Right lobe of liver (tissue), 6 donors: ENCODE data around the gene ZNF710. TPM values are rescaled to one million over a fixed set of nuclear protein-coding genes. Genes with fewer than 3 reads are reported as not detected.

ENCODE experiments used
- ATAC-seq, 4 donors: fragments of 200-7000 bp; cut with Tn5 transposase; one replicate each; pipeline ENCODE4 v1.9.1; 2020; ENCODE audit warnings: mild to moderate bottlenecking in 4 of 4, moderate library complexity in 4 of 4
- DNase-seq, 3 donors: peaks; one replicate each; pipeline ENCODE4 v3.0.0-alpha.2; 2020
- H3K27ac ChIP-seq, 3 donors: fragments of 200-600 bp; one replicate each; pipeline ENCODE4 v1.8.0; 2022
- H3K27me3 ChIP-seq, 2 donors: fragments of 200-600 bp; one replicate each; pipeline ENCODE4 v1.8.0; 2022
- H3K36me3 ChIP-seq, 4 donors: fragments of 200-600 bp; sonication (generic) in 1 of 4; one replicate each; pipeline versions ENCODE4 v1.5.1 to v1.8.0; 2017 to 2022; ENCODE audit warnings: control low read depth in 1 of 4
- H3K4me1 ChIP-seq, 4 donors: fragments of 200-600 bp; sonication (generic) in 1 of 4; one replicate each; pipeline versions ENCODE4 v1.5.1 to v1.8.0; 2017 to 2022; ENCODE audit warnings: control low read depth in 1 of 4
- H3K4me3 ChIP-seq, 3 donors: fragments of 200-600 bp; one replicate each; pipeline ENCODE4 v1.8.0; 2022
- H3K9me3 ChIP-seq, 4 donors: fragments of 200-600 bp; sonication (generic) in 1 of 4; one replicate each; pipeline versions ENCODE4 v1.5.1 to v1.8.0; 2017 to 2022; ENCODE audit warnings: control low read depth in 1 of 4
- CTCF ChIP-seq, 4 donors: fragments of 200-600 bp in 3 of 4; fragments of 450-650 bp in 1 of 4; IDR thresholded peaks; one replicate each; pipeline versions ENCODE4 v1.5.1 to v1.8.0; 2016 to 2022; ENCODE audit warnings: antibody characterized with exemption in 4 of 4, mild to moderate bottlenecking in 2 of 4
- POLR2A ChIP-seq: fragments of 450-650 bp; IDR thresholded peaks from one replicate; pipeline ENCODE4 v1.6.1; 2017; ENCODE audit warnings: antibody characterized with exemption, mild to moderate bottlenecking
- WGBS: methylation state at CpG from one replicate; pipeline ENCODE4 v1.1.6; 2018; ENCODE audit warnings: low coverage, low lambda C conversion rate; ENCODE audit not compliant: insufficient coverage; ENCODE audit errors: missing lambda C conversion rate; 5-methylcytosine and 5-hydroxymethylcytosine counted together
- intact Hi-C, 2 donors: fragments of 100-400 bp; cut with DNase I; formaldehyde crosslinking; loops; one replicate each; pipeline versions ENCODE4 v1.11.2 to v1.14.1; 2022
- total RNA-seq, 6 experiments: library from RNA; depleted of rRNA in 2 of 6; stranded (reverse); fragments of >200 nt in 2 of 6; fragmentation: NEBNext Ultra II Directional in 3 of 6; extraction: Animal tissue kit (Norgen Biotek cat#: 25700) in 3 of 6; gene quantifications; one replicate each; pipeline versions ENCODE4 v1.1.0 to v1.2.4, GENCODE V29; 2016 to 2023
- donor health status: DM: no; HTN: yes; CAD: no.
- donor health status: DM: no; HTN: no; CAD: no.
- donor health status: DM: no; HTN: no; CAD: no.
- donor health status: DM: no; HTN: yes; CAD: no.
- donor health status: DM: no; HTN: yes; CAD: no.

The ZNF710 gene
- total RNA-seq, 6 experiments from 2014 or later, result 4.7 to 17.1 (median 7.4) TPM

GRCh38 chr15:89980896-89981295 lies 20.2 kb upstream of the ZNF710 start:
- no peaks in the 10 kb centered on the region for H3K36me3 ChIP-seq
- TF ChIP-seq CTCF (IDR thresholded peaks at IDR 0.05), result no peak
- no peak for TF ChIP-seq POLR2A
- WGBS, result 86% methylated on average over 4 of the region's 4 CpGs

GRCh38 chr15:89982315-89983055 lies 18.6 kb upstream of the ZNF710 start:
- Histone ChIP-seq H3K9me3 (no peaks in the 10 kb centered on the region), H3K27me3 (no peaks in the 10 kb centered on the region), H3K36me3 (no peaks in the 10 kb centered on the region), H3K4me3 (no peak overlapping the region), H3K27ac (no peak overlapping the region), H3K4me1 (no peaks in the 10 kb centered on the region)
- whole genome bisulfite sequencing, result 55% methylated on average over 7 of the region's 7 CpGs
- no peak for TF ChIP-seq CTCF (IDR thresholded peaks at IDR 0.05)
- TF ChIP-seq POLR2A, result no peak
- intact Hi-C loops, result no loop called here
- no peak for ATAC-seq
- DNase-seq, result no peak

More at GRCh38 chr15:89980896-89981295, 20.2 kb upstream of the ZNF710 start:
- no peak for DNase-seq
- intact Hi-C loops, result no loop called here
- H3K4me3 ChIP-seq, result no peak overlapping the region
- H3K9me3 ChIP-seq, result no peaks in the 10 kb centered on the region
- ATAC-seq, result no peak
- no peaks in the 10 kb centered on the region for H3K4me1 ChIP-seq
- H3K27me3 ChIP-seq, result no peaks in the 10 kb centered on the region
- H3K27ac ChIP-seq, result no peak overlapping the region

GRCh38 chr15:89984001-89984400 lies 17.1 kb upstream of the ZNF710 start:
- no peaks in the 10 kb centered on the region for H3K36me3 ChIP-seq
- TF ChIP-seq CTCF (IDR thresholded peaks at IDR 0.05) (no peak), POLR2A (no peak)
- H3K4me1 ChIP-seq, result no peaks in the 10 kb centered on the region
- H3K27me3 ChIP-seq, result no peaks in the 10 kb centered on the region
- no peak overlapping the region for H3K27ac ChIP-seq
- intact Hi-C loops, result no loop called here
- DNase-seq (no peak), ATAC-seq (no peak)
- no peak overlapping the region for H3K4me3 ChIP-seq
- H3K9me3 ChIP-seq, result no peaks in the 10 kb centered on the region
- 100% methylated on average over 2 of the region's 2 CpGs for WGBS

GRCh38 chr15:89984421-89985010 lies 16.6 kb upstream of the ZNF710 start:
- no peak for ATAC-seq
- no peak for TF ChIP-seq POLR2A
- no peak for TF ChIP-seq CTCF (IDR thresholded peaks at IDR 0.05)
- H3K36me3 ChIP-seq, result no peaks in the 10 kb centered on the region
- no peak overlapping the region for H3K4me3 ChIP-seq
- no peak overlapping the region for H3K27ac ChIP-seq
- DNase-seq, result no peak
- no peaks in the 10 kb centered on the region for H3K27me3 ChIP-seq
- H3K4me1 ChIP-seq, result no peaks in the 10 kb centered on the region
- intact Hi-C loops, result no loop called here
- 77% methylated on average over 6 of the region's 6 CpGs for WGBS
- H3K9me3 ChIP-seq, result no peaks in the 10 kb centered on the region
